ENCODE measurements around the gene BCL2.

Gene BCL2

DNA sequence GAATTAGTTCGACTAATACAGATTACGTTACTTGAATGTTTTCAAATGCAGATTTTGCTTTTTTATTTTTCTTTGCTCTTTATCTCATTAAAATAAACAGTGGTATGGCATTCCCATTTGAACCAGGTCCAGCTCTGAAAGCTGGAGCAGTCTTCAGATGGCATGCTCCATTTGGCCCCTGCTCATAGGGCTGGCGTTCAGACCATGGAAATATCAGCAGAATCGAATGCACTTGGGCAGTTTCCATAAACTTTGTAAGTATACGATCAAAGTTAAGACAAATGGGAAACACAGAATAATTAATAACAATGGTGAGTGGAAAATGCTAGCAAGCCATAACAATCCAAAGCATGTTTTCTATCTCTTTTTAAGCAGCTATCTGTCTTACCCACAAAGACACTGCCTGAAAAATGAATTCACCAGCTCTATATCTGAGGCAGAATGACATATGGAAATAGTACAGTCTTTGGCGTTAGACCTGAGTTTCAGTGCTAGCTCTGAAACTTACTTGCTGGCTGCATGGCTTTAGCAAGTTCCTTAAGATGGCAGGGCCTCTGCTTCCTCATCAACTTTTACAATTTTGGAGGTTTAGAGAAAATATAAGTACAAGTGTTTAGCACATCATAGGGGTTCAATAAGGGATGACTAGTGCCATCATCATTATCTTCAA is 131.6 kb downstream of the BCL2 start:
- H3K27ac ChIP-seq: no peak overlapping the region
- TF ChIP-seq, protein P1, sequence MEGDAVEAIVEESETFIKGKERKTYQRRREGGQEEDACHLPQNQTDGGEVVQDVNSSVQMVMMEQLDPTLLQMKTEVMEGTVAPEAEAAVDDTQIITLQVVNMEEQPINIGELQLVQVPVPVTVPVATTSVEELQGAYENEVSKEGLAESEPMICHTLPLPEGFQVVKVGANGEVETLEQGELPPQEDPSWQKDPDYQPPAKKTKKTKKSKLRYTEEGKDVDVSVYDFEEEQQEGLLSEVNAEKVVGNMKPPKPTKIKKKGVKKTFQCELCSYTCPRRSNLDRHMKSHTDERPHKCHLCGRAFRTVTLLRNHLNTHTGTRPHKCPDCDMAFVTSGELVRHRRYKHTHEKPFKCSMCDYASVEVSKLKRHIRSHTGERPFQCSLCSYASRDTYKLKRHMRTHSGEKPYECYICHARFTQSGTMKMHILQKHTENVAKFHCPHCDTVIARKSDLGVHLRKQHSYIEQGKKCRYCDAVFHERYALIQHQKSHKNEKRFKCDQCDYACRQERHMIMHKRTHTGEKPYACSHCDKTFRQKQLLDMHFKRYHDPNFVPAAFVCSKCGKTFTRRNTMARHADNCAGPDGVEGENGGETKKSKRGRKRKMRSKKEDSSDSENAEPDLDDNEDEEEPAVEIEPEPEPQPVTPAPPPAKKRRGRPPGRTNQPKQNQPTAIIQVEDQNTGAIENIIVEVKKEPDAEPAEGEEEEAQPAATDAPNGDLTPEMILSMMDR (IDR thresholded peaks at IDR 0.05): no peak
- TF ChIP-seq ZFX (IDR thresholded peaks at IDR 0.05; ENCODE audit: borderline replicate concordance): no peak

DNA sequence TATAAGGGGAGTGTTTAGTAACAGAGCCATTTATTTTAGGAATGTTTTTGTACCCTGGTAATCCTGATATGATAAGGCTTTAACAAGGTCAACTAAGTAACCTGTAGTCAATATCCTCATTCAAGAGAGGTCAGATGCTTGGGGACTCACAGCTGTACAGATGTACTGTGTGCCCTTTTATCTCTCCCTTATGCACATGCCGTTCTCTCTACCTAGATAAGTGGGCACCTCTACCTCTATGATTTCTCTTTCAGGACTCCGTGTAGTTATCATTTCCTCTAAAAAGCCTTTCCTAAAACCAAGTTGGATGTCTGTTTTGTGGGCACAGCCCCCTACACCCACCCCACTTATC is 132.4 kb downstream of the BCL2 start:
- no peak overlapping the region for H3K27ac ChIP-seq
- no peak for TF ChIP-seq ZFX (IDR thresholded peaks at IDR 0.05; ENCODE audit: borderline replicate concordance)
- TF ChIP-seq, protein P1 (IDR thresholded peaks at IDR 0.05): no peak

DNA sequence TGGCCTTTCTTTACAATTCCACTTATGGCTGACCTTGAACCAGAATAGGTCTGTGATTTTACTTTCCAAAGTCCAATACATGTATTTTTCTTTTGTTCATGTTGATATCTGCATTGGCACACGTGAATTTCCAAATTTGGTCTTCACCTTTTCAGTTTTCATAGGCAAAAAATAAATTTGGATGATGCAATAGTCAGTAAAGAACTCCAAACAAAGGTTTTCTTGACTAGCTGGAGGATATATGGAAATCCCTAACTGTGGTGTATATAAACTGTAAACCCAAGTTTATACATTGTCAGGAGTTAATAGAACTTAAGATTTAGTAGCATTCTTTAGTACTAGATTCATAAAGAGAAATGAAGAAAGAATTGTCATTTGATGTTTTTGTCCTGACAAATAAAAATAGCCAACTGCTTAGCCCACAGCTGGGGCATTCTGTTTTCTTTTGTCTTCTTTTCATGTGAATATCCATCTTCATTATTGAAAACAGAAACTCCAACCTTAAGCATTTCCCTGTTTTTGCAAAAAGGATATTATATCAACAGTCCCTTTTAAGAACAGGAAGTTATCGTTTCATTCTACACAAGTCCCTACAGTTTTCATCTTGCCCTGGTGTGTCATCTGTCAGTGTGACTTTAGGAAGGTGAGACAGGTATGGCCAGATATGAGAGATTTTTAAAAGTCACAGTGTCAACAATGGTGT is 132.9 kb downstream of the BCL2 start:
- H3K27ac ChIP-seq: no peak overlapping the region
- no peak for TF ChIP-seq ZFX (IDR thresholded peaks at IDR 0.05; ENCODE audit: borderline replicate concordance)
- TF ChIP-seq, protein P1 (IDR thresholded peaks at IDR 0.05): no peak

DNA sequence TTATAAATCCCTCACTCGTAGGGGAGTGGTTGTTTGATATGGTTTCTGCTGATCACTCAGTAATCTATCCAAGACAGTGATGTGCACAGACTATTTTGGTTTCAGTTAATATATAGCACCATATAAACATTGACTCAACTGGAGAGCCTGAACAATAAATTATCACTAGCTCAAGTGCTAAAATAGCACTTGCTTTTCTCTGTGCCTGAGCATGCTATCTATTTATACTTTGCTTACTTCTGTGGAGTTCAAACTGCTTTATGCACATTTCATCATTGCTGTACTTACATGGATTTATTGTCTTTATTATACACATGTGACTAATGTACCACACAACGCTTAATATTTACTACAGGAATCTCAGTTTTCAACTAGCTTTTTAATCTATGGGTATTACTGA is 133.6 kb downstream of the BCL2 start:
- H3K27ac ChIP-seq: no peak overlapping the region
- TF ChIP-seq, protein P1 (IDR thresholded peaks at IDR 0.05): no peak
- no peak for TF ChIP-seq ZFX (IDR thresholded peaks at IDR 0.05; ENCODE audit: borderline replicate concordance)

DNA sequence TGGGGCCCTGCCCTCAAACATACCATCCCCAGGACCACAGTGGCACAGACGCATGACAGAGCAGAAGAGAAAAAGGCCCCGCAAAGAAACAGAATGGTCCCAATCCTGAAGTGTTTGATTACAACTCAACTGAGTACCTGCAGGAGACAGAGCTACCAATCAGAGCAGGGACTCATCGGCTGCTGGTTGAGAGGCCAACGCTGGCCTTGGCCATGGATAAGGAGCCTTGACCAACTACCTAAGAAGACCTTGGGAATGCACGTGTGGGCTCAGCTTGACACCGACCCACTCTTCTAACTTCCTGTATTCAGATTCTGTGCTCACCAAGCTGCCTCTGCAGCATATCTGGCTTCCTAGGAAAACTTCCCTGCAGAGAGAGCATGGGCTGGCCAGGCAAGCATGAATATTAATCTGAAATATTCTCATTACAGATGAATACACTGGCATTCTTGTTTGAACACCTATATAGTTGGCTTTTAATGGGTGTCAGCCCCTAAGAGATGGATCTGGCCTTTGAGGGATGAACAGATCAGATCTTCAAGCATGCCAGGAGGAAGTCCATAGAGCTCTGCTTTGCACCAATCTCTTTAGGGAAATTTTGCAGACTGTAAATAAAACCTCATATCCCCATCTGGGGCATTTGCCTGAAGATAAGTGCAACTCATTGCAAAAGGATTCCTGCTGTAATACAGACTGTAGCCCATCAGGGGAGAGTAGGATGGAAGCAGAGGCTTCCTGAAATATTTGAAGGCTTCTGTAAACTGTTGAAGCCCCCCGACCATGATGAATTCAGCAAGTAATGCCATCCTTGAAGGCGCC is 135.4 kb downstream of the BCL2 start:
- TF ChIP-seq, protein P1 (IDR thresholded peaks at IDR 0.05): no peak
- TF ChIP-seq ZFX (IDR thresholded peaks at IDR 0.05; ENCODE audit: borderline replicate concordance): no peak
- no peak overlapping the region for H3K27ac ChIP-seq

DNA sequence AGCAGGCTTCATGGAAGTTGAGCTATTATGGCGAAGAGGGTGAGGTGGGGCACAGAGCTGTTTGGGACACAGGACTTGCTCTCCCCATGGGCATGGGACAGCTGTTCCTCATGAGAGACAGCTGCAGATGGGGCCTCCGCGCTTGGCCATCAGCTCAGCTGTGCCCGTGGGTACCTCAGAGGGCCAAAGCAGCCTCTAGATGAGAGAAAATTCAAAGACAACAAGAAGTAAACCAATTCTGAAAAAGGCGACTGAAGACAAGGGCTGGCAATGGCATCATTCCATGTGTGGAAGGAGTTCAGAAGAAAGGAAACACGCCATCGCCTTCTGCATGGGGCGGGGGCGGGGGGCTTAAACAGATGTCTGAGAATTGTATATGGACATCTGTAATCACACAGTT is 136.2 kb downstream of the BCL2 start:
- TF ChIP-seq, protein P1 (IDR thresholded peaks at IDR 0.05): no peak
- TF ChIP-seq ZFX (IDR thresholded peaks at IDR 0.05; ENCODE audit: borderline replicate concordance): no peak
- no peak overlapping the region for H3K27ac ChIP-seq
